ENCODE data around the gene GPR75. TPM values are rescaled to one million over a fixed set of nuclear protein-coding genes. Genes with fewer than 3 reads are reported as not detected.

GPR75 gene
- total and polyA plus RNA-seq, 3 experiments from 2014 or later: 2.0 to 2.1 TPM; not detected in 1

DNA sequence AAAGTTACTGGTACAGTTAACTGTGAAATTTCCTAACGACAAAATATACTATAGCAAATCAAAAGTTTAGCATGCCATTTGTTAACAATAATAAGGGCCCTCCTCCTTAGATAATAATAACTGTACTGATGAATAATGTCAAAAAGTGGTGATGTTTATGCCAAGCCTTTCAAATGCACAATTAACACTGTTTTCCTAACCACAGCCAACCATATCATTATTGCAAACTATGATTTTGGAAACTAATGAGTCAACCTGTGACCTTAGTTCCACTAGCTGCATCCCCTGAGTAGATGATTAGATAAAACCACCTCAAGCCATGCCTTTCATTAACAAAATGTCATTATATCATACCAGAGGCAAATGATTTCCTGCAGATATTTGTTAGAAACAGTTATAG is 25.1 kb upstream of the GPR75 start:
- ChIA-PET POLR2A (no interaction called here), CTCF (no interaction called here)
- DNase-seq: no peak
- Histone ChIP-seq H3K4me3 (ENCODE audit: low read length) (no peak overlapping the region), H3K27ac (ENCODE audit: low read depth, low read length) (no peak overlapping the region), H3K36me3 (ENCODE audit: insufficient read depth, low read length) (peaks cover 46% of the 10 kb centered on the region), H3K27me3 (ENCODE audit: insufficient read depth, low read length, poor library complexity, severe bottlenecking) (no peaks in the 10 kb centered on the region), H3K9me3 (ENCODE audit: low read length) (no peaks in the 10 kb centered on the region), H3K4me1 (ENCODE audit: insufficient read depth, low read length) (no peaks in the 10 kb centered on the region)
- peaks cover 0 to 85% (median 27%) of the 10 kb centered on the region in 3 donors for H3K36me3 Mint-ChIP-seq
- no peak overlapping the region for H3K27ac Mint-ChIP-seq
- H3K4me3 Mint-ChIP-seq: no peak overlapping the region
- H3K9me3 Mint-ChIP-seq: no peaks in the 10 kb centered on the region
- H3K27me3 Mint-ChIP-seq: no peaks in the 10 kb centered on the region
- H3K4me1 Mint-ChIP-seq: no peaks in the 10 kb centered on the region

DNA sequence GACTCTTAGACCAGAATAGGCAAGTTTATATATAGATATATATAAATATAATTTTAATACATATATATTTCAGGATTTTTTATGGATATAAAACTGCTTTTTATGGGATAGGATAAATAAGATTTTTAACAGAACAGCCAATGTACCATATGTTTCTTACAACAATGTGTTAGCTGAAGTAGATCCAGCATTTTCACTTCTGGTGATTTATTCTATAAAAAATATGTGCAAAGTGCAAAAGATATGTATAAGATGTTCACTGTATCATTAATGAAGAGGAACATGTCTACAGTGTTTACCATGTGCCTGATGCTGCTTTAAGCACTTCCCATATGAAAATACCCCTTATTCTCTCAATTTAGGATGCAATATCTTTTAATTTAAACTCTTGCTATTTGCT is 22.2 kb upstream of the GPR75 start:
- H3K9me3 Mint-ChIP-seq: no peaks in the 10 kb centered on the region
- DNase-seq: no peak
- no peak overlapping the region for H3K27ac ChIP-seq (ENCODE audit: low read depth, low read length)
- no peaks in the 10 kb centered on the region for H3K27me3 Mint-ChIP-seq
- H3K27me3 ChIP-seq (ENCODE audit: insufficient read depth, low read length, poor library complexity, severe bottlenecking): no peaks in the 10 kb centered on the region
- H3K4me3 Mint-ChIP-seq: no peak overlapping the region
- peak overlapping the region in 1 of 8 donors; percentile 15 for H3K27ac Mint-ChIP-seq
- no peaks in the 10 kb centered on the region for H3K4me1 ChIP-seq (ENCODE audit: insufficient read depth, low read length)
- H3K4me3 ChIP-seq (ENCODE audit: low read length): no peak overlapping the region
- CTCF ChIA-PET: no interaction called here
- H3K36me3 Mint-ChIP-seq: peaks cover 11 to 84% (median 28%) of the 10 kb centered on the region in 3 donors
- H3K9me3 ChIP-seq (ENCODE audit: low read length): no peaks in the 10 kb centered on the region
- peaks cover 35% of the 10 kb centered on the region for H3K36me3 ChIP-seq (ENCODE audit: insufficient read depth, low read length)
- H3K4me1 Mint-ChIP-seq: no peaks in the 10 kb centered on the region
- POLR2A ChIA-PET: no interaction called here

- Histone ChIP-seq H3K4me1 (ENCODE audit: insufficient read depth, low read length) (no peaks in the 10 kb centered on the region), H3K36me3 (ENCODE audit: insufficient read depth, low read length) (peaks cover 29% of the 10 kb centered on the region), H3K27ac (ENCODE audit: low read depth, low read length) (no peak overlapping the region), H3K9me3 (ENCODE audit: low read length) (no peaks in the 10 kb centered on the region), H3K4me3 (ENCODE audit: low read length) (no peak overlapping the region), H3K27me3 (ENCODE audit: insufficient read depth, low read length, poor library complexity, severe bottlenecking) (no peaks in the 10 kb centered on the region)
- ChIA-PET POLR2A (no interaction called here), CTCF (interaction anchor here (0.6 kb wide), 1 partner anchor 1493 kb away, joined by 3 read pairs; no protein-coding TSS in a partner anchor)
- H3K27ac Mint-ChIP-seq: peak overlapping the region in 2 of 8 donors; percentile 15 to 60
- H3K36me3 Mint-ChIP-seq: peaks cover 11 to 78% (median 23%) of the 10 kb centered on the region in 3 donors
- H3K4me1 Mint-ChIP-seq: no peaks in the 10 kb centered on the region
- H3K9me3 Mint-ChIP-seq: no peaks in the 10 kb centered on the region
- H3K27me3 Mint-ChIP-seq: no peaks in the 10 kb centered on the region
- no peak overlapping the region for H3K4me3 Mint-ChIP-seq
- DNase-seq: no peak
Observed at GRCh38 chr2:53881360-53881759, 21.6 kb upstream of the GPR75 start.

DNA sequence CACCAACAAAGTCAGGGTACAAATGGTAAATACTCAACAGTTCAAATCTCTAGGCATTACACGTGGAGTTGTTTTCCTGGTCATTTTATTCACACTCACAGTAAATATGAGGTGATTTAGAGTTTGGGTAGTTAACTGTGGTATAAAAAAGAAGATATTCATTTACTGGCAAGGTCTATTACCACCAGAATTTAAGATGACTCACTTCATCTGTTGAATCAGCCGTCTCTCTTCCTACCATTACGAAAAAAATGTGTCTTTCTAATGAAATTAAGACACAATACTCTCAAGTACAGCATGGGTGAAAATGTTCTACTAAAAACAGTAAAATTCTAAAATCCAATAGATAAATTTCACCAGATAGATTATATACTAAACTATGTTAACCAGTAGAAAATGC is 21.0 kb upstream of the GPR75 start:
- Histone ChIP-seq H3K36me3 (ENCODE audit: insufficient read depth, low read length) (peaks cover 26% of the 10 kb centered on the region), H3K27ac (ENCODE audit: low read depth, low read length) (no peak overlapping the region)

GRCh38 chr2:53877556-53877955 is 17.8 kb upstream of the GPR75 start:
- DNase-seq: no peak
- H3K9me3 Mint-ChIP-seq: no peaks in the 10 kb centered on the region
- Histone ChIP-seq H3K4me1 (ENCODE audit: insufficient read depth, low read length) (no peaks in the 10 kb centered on the region), H3K36me3 (ENCODE audit: insufficient read depth, low read length) (peaks cover 32% of the 10 kb centered on the region), H3K27me3 (ENCODE audit: insufficient read depth, low read length, poor library complexity, severe bottlenecking) (no peaks in the 10 kb centered on the region), H3K27ac (ENCODE audit: low read depth, low read length) (no peak overlapping the region), H3K4me3 (ENCODE audit: low read length) (no peak overlapping the region), H3K9me3 (ENCODE audit: low read length) (no peaks in the 10 kb centered on the region)
- H3K4me1 Mint-ChIP-seq: no peaks in the 10 kb centered on the region
- CTCF ChIA-PET: interaction anchor here (0.6 to 0.8 kb wide), 2 partner anchors 69 to 238 kb away, joined by 3 read pairs; no protein-coding TSS in a partner anchor
- peaks cover 11 to 76% (median 23%) of the 10 kb centered on the region in 3 donors for H3K36me3 Mint-ChIP-seq
- no peak overlapping the region for H3K27ac Mint-ChIP-seq
- no peaks in the 10 kb centered on the region for H3K27me3 Mint-ChIP-seq
- POLR2A ChIA-PET: no interaction called here
- no peak overlapping the region for H3K4me3 Mint-ChIP-seq

More for the DNA sequence above, 21.0 kb upstream of the GPR75 start:
- Histone ChIP-seq H3K9me3 (ENCODE audit: low read length) (no peaks in the 10 kb centered on the region), H3K27me3 (ENCODE audit: insufficient read depth, low read length, poor library complexity, severe bottlenecking) (no peaks in the 10 kb centered on the region), H3K4me1 (ENCODE audit: insufficient read depth, low read length) (no peaks in the 10 kb centered on the region), H3K4me3 (ENCODE audit: low read length) (no peak overlapping the region)
- Mint-ChIP-seq H3K4me3 (no peak overlapping the region), H3K4me1 (no peaks in the 10 kb centered on the region), H3K36me3 (peaks cover 11 to 77% (median 22%) of the 10 kb centered on the region in 3 donors), H3K27ac (peak overlapping the region in 1 of 8 donors; percentile 18), H3K9me3 (no peaks in the 10 kb centered on the region), H3K27me3 (no peaks in the 10 kb centered on the region)
- CTCF ChIA-PET: no interaction called here
- POLR2A ChIA-PET: no interaction called here
- DNase-seq: no peak

DNA sequence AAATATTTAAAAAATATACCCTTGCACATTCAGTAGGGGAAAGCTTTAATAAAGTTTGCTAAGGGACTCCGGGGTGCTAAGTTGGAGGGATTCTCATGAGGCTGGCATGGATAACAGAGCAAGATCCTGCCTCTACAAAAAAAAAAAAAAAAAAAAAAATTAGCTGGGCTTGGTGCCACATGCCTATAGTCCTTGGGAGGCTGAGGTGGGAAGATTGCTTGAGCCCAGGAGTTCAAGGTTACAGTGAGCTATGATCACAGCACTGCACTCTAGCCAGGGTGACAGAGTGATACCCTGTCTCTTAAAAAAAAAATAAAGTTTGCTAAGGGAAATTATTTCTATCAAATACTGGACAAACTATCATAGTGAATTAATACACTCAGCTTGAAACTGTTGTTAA is 17.3 kb upstream of the GPR75 start:
- H3K27me3 ChIP-seq (ENCODE audit: insufficient read depth, low read length, poor library complexity, severe bottlenecking): no peaks in the 10 kb centered on the region
- ChIA-PET CTCF (interaction anchor here (0.6 to 0.8 kb wide), 2 partner anchors 69 to 239 kb away, joined by 3 read pairs; no protein-coding TSS in a partner anchor), POLR2A (interaction anchor here (0.6 kb wide), 1 partner anchor 257 kb away, joined by 9 read pairs; no protein-coding TSS in a partner anchor)
- no peak for DNase-seq
- H3K4me3 ChIP-seq (ENCODE audit: low read length): no peak overlapping the region
- Mint-ChIP-seq H3K27ac (no peak overlapping the region), H3K4me1 (no peaks in the 10 kb centered on the region), H3K9me3 (no peaks in the 10 kb centered on the region), H3K36me3 (peaks cover 11 to 73% (median 21%) of the 10 kb centered on the region in 3 donors), H3K4me3 (no peak overlapping the region), H3K27me3 (no peaks in the 10 kb centered on the region)
- H3K27ac ChIP-seq (ENCODE audit: low read depth, low read length): no peak overlapping the region
- H3K4me1 ChIP-seq (ENCODE audit: insufficient read depth, low read length): no peaks in the 10 kb centered on the region
- H3K9me3 ChIP-seq (ENCODE audit: low read length): no peaks in the 10 kb centered on the region
- peaks cover 32% of the 10 kb centered on the region for H3K36me3 ChIP-seq (ENCODE audit: insufficient read depth, low read length)

GRCh38 chr2:53874401-53874950 is 14.7 kb upstream of the GPR75 start:
- H3K36me3 Mint-ChIP-seq: peaks cover 11 to 65% (median 20%) of the 10 kb centered on the region in 3 donors
- no peak for DNase-seq
- Histone ChIP-seq H3K36me3 (ENCODE audit: insufficient read depth, low read length) (peaks cover 25% of the 10 kb centered on the region), H3K27me3 (ENCODE audit: insufficient read depth, low read length, poor library complexity, severe bottlenecking) (no peaks in the 10 kb centered on the region), H3K9me3 (ENCODE audit: low read length) (no peaks in the 10 kb centered on the region), H3K4me3 (ENCODE audit: low read length) (no peak overlapping the region), H3K4me1 (ENCODE audit: insufficient read depth, low read length) (no peaks in the 10 kb centered on the region), H3K27ac (ENCODE audit: low read depth, low read length) (no peak overlapping the region)
- no peaks in the 10 kb centered on the region for H3K9me3 Mint-ChIP-seq
- H3K4me1 Mint-ChIP-seq: no peaks in the 10 kb centered on the region
- peak overlapping the region in 2 of 8 donors; percentile 21 to 27 for H3K27ac Mint-ChIP-seq
- no peak overlapping the region for H3K4me3 Mint-ChIP-seq
- CTCF ChIA-PET: no interaction called here
- POLR2A ChIA-PET: no interaction called here
- peaks cover 0 to 2% of the 10 kb centered on the region in 2 donors for H3K27me3 Mint-ChIP-seq

DNA sequence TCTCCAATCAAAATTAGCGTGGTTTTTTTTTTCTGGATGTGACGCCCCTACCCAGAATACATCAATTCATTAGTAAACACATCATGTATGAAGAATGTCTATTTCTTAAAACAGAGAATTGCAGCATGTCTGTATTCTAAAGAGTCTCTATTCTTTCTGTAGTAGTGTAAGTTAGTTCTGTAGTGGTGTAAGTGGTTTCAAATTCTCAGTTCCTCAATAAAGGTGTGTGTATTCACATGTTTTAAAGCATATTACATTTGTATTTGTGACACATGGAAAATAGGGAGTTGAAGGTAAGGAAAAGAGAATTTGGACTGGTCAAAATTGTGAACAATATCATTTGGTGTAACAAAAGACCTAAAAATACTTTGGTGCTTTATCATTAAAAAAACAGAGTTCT is 8.0 kb upstream of the GPR75 start:
- DNase-seq: no peak
- Histone ChIP-seq H3K9me3 (ENCODE audit: low read length) (no peaks in the 10 kb centered on the region), H3K27ac (ENCODE audit: low read depth, low read length) (no peak overlapping the region), H3K4me3 (ENCODE audit: low read length) (no peak overlapping the region), H3K27me3 (ENCODE audit: insufficient read depth, low read length, poor library complexity, severe bottlenecking) (no peaks in the 10 kb centered on the region), H3K36me3 (ENCODE audit: insufficient read depth, low read length) (peaks cover 23% of the 10 kb centered on the region), H3K4me1 (ENCODE audit: insufficient read depth, low read length) (peaks cover 1% of the 10 kb centered on the region)
- H3K27ac Mint-ChIP-seq: no peak overlapping the region
- no peaks in the 10 kb centered on the region for H3K9me3 Mint-ChIP-seq
- CTCF ChIA-PET: no interaction called here
- H3K27me3 Mint-ChIP-seq: peaks cover 0 to 2% of the 10 kb centered on the region in 2 donors
- peaks cover 0 to 5% (median under 1%) of the 10 kb centered on the region in 3 donors for H3K4me1 Mint-ChIP-seq
- peaks cover 6 to 69% (median 18%) of the 10 kb centered on the region in 3 donors for H3K36me3 Mint-ChIP-seq
- POLR2A ChIA-PET: no interaction called here
- no peak overlapping the region for H3K4me3 Mint-ChIP-seq
